22Rv1 (cell line): Measurements from ENCODE around the gene SUFU.

ENCODE experiments used
- ZFX ChIP-seq: fragments of 450-650 bp; IDR thresholded peaks from 2 replicates; pipeline ENCODE4 v1.6.1; 2017; ENCODE audit warnings: antibody characterized with exemption, borderline replicate concordance
- TF ChIP-seq, protein P1 (sequence below): fragments of 450-650 bp; IDR thresholded peaks from 2 replicates; pipeline ENCODE4 v1.5.1; 2017; ENCODE audit warnings: mild to moderate bottlenecking

DNA sequence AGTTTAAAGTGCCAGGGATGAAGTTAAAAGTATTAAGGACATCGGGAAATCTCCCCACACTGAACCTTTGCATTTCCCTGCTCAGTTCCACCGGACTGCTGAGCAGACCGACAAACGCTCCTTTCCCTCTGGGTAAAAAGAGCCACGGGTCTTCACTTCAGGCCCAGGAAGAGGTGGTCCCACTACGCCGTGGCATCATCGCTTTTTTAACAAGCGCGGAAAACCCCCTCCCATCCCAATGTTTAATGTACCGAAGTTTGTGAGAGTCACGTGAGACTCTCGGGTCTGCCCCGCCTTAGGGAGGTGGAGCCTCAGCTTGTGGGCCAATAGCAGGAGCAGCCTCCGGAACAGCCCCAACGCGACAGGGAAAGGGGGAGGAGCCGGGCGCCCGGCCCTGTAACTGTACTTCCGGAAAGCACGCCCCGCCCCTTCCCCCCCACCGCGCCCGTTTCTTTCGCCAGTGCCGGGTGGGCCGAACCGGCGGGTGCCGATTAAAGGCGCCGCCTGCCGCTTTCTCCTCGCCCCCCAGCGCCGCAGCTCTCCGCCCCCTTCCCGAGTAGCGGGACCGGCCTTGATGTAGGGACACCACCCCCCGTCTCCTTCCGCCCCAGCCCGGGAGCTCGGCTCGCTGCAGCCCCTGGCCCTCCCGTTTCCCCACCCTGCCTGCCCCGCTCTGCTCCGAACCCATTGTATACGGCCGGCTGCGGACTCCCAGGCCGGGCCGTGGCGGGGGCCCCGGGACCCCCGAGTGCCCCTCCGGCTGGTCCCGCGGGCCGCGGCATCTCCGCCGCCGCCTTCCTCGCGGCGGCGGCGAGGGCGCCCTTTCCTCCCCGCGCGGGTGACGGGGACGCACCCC, 138.3 kb downstream of the SUFU start:
- TF ChIP-seq, protein P1, sequence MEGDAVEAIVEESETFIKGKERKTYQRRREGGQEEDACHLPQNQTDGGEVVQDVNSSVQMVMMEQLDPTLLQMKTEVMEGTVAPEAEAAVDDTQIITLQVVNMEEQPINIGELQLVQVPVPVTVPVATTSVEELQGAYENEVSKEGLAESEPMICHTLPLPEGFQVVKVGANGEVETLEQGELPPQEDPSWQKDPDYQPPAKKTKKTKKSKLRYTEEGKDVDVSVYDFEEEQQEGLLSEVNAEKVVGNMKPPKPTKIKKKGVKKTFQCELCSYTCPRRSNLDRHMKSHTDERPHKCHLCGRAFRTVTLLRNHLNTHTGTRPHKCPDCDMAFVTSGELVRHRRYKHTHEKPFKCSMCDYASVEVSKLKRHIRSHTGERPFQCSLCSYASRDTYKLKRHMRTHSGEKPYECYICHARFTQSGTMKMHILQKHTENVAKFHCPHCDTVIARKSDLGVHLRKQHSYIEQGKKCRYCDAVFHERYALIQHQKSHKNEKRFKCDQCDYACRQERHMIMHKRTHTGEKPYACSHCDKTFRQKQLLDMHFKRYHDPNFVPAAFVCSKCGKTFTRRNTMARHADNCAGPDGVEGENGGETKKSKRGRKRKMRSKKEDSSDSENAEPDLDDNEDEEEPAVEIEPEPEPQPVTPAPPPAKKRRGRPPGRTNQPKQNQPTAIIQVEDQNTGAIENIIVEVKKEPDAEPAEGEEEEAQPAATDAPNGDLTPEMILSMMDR: no peak
- TF ChIP-seq ZFX: no peak
